Colonic mucosa (tissue), 4 donors: ENCODE results near the gene ANKRD53. TPM values are rescaled to one million over a fixed set of nuclear protein-coding genes. Genes with fewer than 3 reads are reported as not detected.

Source experiments
- DNase-seq: peaks from one replicate; pipeline ENCODE4 v3.0.0-alpha.2; 2020
- H3K27ac ChIP-seq: fragments of 200-600 bp; one replicate; pipeline ENCODE4 v1.8.0; 2021
- H3K27me3 ChIP-seq: fragments of 200-600 bp; one replicate; pipeline ENCODE4 v1.8.0; 2021
- H3K36me3 ChIP-seq: fragments of 200-600 bp; one replicate; pipeline ENCODE4 v1.8.0; 2021
- H3K4me1 ChIP-seq: fragments of 200-600 bp; one replicate; pipeline ENCODE4 v1.8.0; 2021; ENCODE audit warnings: mild to moderate bottlenecking
- H3K4me3 ChIP-seq: fragments of 200-600 bp; one replicate; pipeline ENCODE4 v1.8.0; 2021
- H3K9ac ChIP-seq, 2 donors: one replicate each; pipeline ENCODE4 v1.7.0; 2013; ENCODE audit warnings: control low read depth in 2 of 2, low read depth in 2 of 2, low read length in 2 of 2
- H3K9me3 ChIP-seq: fragments of 200-600 bp; one replicate; pipeline ENCODE4 v1.8.0; 2021
- intact Hi-C: fragments of 100-400 bp; cut with DNase I; formaldehyde crosslinking; loops from one replicate; pipeline ENCODE4 v1.14.1; 2022
- total RNA-seq, 2 donors: library from RNA; stranded (reverse); fragmentation: NEBNext Ultra II Directional in 1 of 2; extraction: Animal tissue kit (Norgen Biotek cat#: 25700) in 1 of 2; gene quantifications; one replicate each; pipeline ENCODE4 v1.2.1, GENCODE V29; 2021
- TF ChIP-seq, protein P1 (sequence below): fragments of 200-600 bp; IDR thresholded peaks from one replicate; pipeline ENCODE4 v1.8.0; 2022; ENCODE audit warnings: antibody characterized with exemption, mild to moderate bottlenecking
- donor health status: healthy.
- donor health status: DM: no; HTN: no; CAD: no.
- donor health status: DM: no; HTN: no; CAD: no.

The ANKRD53 gene
- total RNA-seq, 2 donors from 2014 or later: 0.40 TPM; not detected in 1

DNA sequence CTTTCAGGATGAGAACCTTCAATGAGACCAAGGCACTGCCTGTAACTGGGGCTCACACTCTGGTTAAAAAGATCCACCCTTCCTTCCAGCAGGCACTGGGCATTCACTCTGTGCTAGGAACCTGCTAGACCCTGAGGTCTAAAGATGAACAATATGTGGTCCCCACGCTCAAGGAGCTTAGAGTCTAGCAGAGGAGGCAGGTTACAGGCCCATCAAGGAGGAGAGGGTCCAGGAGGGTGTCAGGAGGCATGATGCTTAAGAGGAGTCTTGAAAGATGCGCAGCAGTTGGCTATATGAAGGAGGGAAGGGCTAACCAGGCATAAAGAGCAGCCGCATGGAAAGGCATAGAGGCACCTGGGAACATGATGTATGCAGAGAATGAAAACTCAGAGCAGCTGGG is 4.5 kb downstream of the ANKRD53 start:
- Histone ChIP-seq H3K9ac (no peak overlapping the region), H3K27me3 (no peaks in the 10 kb centered on the region), H3K4me3 (no peak overlapping the region), H3K9me3 (no peaks in the 10 kb centered on the region), H3K4me1 (no peaks in the 10 kb centered on the region), H3K27ac (no peak overlapping the region), H3K36me3 (no peaks in the 10 kb centered on the region)
- TF ChIP-seq, protein P1, sequence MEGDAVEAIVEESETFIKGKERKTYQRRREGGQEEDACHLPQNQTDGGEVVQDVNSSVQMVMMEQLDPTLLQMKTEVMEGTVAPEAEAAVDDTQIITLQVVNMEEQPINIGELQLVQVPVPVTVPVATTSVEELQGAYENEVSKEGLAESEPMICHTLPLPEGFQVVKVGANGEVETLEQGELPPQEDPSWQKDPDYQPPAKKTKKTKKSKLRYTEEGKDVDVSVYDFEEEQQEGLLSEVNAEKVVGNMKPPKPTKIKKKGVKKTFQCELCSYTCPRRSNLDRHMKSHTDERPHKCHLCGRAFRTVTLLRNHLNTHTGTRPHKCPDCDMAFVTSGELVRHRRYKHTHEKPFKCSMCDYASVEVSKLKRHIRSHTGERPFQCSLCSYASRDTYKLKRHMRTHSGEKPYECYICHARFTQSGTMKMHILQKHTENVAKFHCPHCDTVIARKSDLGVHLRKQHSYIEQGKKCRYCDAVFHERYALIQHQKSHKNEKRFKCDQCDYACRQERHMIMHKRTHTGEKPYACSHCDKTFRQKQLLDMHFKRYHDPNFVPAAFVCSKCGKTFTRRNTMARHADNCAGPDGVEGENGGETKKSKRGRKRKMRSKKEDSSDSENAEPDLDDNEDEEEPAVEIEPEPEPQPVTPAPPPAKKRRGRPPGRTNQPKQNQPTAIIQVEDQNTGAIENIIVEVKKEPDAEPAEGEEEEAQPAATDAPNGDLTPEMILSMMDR: no peak
- no peak for DNase-seq
- intact Hi-C loops: no loop called here

DNA sequence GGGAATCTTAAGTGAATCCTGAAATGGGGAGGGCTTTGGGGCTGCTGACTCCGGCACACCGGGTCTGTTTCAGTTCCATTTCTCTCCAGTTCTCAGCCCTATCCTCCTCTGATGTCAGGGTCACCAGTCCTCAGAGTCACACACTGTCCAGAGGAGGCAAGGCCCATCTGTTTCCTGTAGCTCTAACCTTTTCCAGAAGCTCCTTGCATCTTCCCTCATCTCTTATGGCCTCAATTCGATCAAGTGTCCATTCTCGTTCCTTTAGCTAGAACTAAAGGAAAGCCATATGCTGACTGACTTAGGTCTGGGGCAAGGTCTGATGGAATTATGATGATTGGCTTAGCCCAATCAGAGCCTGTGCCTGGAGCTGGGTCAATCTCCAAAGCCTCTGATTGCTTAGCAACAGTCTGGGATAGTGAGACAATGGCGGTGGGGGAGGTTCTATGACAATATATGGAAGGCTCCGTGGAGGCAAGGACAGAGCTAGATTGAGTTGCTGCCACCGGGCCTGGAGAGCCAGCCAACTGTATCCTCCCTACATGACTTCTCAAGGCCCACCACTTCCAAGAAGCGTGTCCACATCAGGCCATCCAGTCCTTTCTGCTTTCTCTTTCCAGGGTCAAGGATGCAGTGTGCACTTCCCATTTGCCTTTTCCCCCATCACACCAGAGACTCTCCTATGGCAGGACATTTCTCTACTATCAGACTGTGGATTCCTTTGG is 5.2 kb downstream of the ANKRD53 start:
- DNase-seq: no peak
- Histone ChIP-seq H3K4me3 (no peak overlapping the region), H3K4me1 (no peaks in the 10 kb centered on the region), H3K9ac (no peak overlapping the region), H3K27ac (no peak overlapping the region), H3K36me3 (no peaks in the 10 kb centered on the region), H3K27me3 (no peaks in the 10 kb centered on the region), H3K9me3 (no peaks in the 10 kb centered on the region)
- intact Hi-C loops: no loop called here
- TF ChIP-seq, protein P1: no peak

DNA sequence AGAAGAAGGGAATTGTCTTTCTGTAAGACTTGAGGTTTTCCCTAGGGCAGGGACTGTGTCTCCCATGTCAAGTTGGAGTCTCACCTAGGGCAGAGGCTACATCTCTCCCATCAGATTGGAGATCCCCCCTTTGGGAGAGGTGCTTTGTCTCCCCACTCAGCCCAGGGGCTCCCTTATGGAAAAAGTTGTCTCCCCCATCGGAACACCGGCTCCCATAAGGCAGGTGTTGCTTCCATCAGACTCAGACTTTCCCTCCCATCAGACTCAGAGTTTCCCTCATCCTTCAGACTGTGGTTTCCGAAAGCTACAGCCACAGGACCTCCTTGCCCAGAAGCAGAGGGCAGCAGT is 5.8 kb downstream of the ANKRD53 start:
- no peak overlapping the region for H3K9ac ChIP-seq
- no peaks in the 10 kb centered on the region for H3K36me3 ChIP-seq
- intact Hi-C loops: no loop called here
- TF ChIP-seq, protein P1: no peak
- H3K27ac ChIP-seq: no peak overlapping the region
- no peak for DNase-seq
- H3K9me3 ChIP-seq: no peaks in the 10 kb centered on the region
- H3K27me3 ChIP-seq: no peaks in the 10 kb centered on the region
- H3K4me1 ChIP-seq: no peaks in the 10 kb centered on the region
- no peak overlapping the region for H3K4me3 ChIP-seq

DNA sequence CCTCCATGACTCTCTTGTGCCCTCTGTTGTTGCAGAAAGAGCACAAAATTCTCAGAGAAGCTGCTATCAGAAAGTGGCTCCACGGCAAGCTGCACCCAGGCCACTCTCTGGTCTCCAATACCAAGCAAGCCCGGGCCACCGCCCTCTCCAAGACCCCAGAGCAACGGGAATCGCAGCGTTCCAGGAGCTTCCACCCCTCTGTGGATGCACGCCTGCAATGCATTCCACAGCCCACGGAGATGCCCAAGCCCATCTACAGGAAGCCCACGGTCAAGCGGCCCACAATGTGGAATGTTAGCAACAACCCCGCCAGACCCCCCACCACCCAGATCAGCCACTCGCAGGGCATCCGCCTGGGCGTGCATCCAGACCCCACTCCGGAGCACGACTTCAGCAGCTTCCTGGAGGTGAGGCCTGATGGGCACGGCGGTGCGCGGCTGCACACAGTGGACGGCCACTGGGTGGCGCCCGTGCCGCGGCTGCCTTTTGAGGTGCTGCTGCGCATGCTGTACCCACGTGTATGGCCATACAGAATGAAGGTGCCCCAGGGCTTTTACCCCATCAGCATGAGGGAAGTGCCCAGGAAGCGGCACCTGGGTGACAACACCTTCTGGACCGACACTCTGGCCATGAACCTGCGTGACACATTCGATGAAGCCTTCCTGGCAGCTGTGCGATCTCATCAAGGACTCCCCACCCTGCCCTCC is 6.3 kb downstream of the ANKRD53 start:
- intact Hi-C loops: no loop called here
- TF ChIP-seq, protein P1: peak; percentile 87
- Histone ChIP-seq H3K4me3 (no peak overlapping the region), H3K9me3 (no peaks in the 10 kb centered on the region), H3K9ac (no peak overlapping the region), H3K36me3 (no peaks in the 10 kb centered on the region), H3K4me1 (no peaks in the 10 kb centered on the region), H3K27ac (no peak overlapping the region), H3K27me3 (no peaks in the 10 kb centered on the region)
- DNase-seq: peak; percentile 69

DNA sequence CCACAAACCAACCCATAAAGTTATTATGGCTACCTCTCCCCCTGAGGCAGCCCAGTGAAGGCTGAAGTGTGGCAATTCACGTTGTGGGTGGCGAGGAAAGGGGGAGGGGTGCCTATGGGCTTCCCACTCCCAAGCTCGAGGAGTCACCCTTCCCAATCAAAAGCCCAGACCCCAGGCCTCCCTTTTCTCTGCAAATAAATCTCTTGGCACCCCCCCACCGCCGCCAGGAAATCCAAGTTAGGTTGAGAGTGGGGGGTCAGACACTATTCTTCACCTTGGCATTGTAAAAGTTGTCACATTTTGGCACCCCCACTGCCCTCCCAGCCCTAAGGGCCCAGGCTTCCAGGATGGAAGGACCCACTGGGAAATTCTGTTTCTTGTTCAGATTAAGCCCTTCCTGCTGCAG is 6.9 kb downstream of the ANKRD53 start:
- no peaks in the 10 kb centered on the region for H3K27me3 ChIP-seq
- H3K9me3 ChIP-seq: no peaks in the 10 kb centered on the region
- DNase-seq: no peak
- TF ChIP-seq, protein P1: no peak
- no peak overlapping the region for H3K27ac ChIP-seq
- no peak overlapping the region for H3K4me3 ChIP-seq
- H3K4me1 ChIP-seq: no peaks in the 10 kb centered on the region
- intact Hi-C loops: no loop called here
- H3K36me3 ChIP-seq: no peaks in the 10 kb centered on the region
- H3K9ac ChIP-seq: no peak overlapping the region
